ENCODE data around the gene TAF7.

- peak; percentile 56 to 85 (median 66) for TF ChIP-seq CTCF (IDR thresholded peaks at IDR 0.05)
- TF ChIP-seq POLR2A (IDR thresholded peaks at IDR 0.05), result peak; percentile 84 to 94
Measured at GRCh38 chr5:141320225-141321169, at the start of gene TAF7.
